ENCODE results near the gene RAD51. TPM values are rescaled to one million over a fixed set of nuclear protein-coding genes. Genes with fewer than 3 reads are reported as not detected.
"Not testable (repeated sequence)": the region's sequence is repeated elsewhere in the genome, so short reads cannot be mapped to it uniquely, and the experiment has no call there.

The RAD51 gene
- 14.2 and 16.1 TPM in 2 replicates for total RNA-seq (2014; rRNA removed; shearing (Covaris generic))

GRCh38 chr15:40694688-40695468 is at the start of gene RAD51:
Gene RAD51, plus strand, starts transcription at chr15:40695174. Its CDS starts 3,585 bp downstream, at chr15:40698759.
- peak within 1 kb of the TSS; percentile 98 for H3K4me3 ChIP-seq (ENCODE audit: insufficient read depth, low read depth, low read length)
- peak; percentile 95 for DNase-seq
- no peaks in the 10 kb centered on the region for H3K27me3 ChIP-seq (ENCODE audit: control insufficient read depth, insufficient read depth, low read length)
- peaks cover 2% of the 10 kb centered on the region; the same call in 1 of the 2 replicates for H3K36me3 ChIP-seq (replicated peaks; ENCODE audit: control insufficient read depth, insufficient read depth, low read length)

GRCh38 chr15:40647523-40647922 is 47.5 kb upstream of the RAD51 start:
- no peak for DNase-seq
- peaks cover 2% of the 10 kb centered on the region for H3K36me3 ChIP-seq (replicated peaks; ENCODE audit: control insufficient read depth, insufficient read depth, low read length)
- no peak overlapping the region for H3K4me3 ChIP-seq (ENCODE audit: insufficient read depth, low read depth, low read length)
- H3K27me3 ChIP-seq (ENCODE audit: control insufficient read depth, insufficient read depth, low read length): no peaks in the 10 kb centered on the region

GRCh38 chr15:40650479-40650878 is 44.5 kb upstream of the RAD51 start:
- no peak for DNase-seq
- H3K36me3 ChIP-seq (replicated peaks; ENCODE audit: control insufficient read depth, insufficient read depth, low read length): peaks cover 3% of the 10 kb centered on the region
- no peak overlapping the region for H3K4me3 ChIP-seq (ENCODE audit: insufficient read depth, low read depth, low read length)
- no peaks in the 10 kb centered on the region for H3K27me3 ChIP-seq (ENCODE audit: control insufficient read depth, insufficient read depth, low read length)

- Histone ChIP-seq H3K27me3 (ENCODE audit: control insufficient read depth, insufficient read depth, low read length) (no peaks in the 10 kb centered on the region), H3K36me3 (replicated peaks; ENCODE audit: control insufficient read depth, insufficient read depth, low read length) (no peaks in the 10 kb centered on the region), H3K4me3 (ENCODE audit: insufficient read depth, low read depth, low read length) (no peak overlapping the region)
- no peak for DNase-seq
These were observed 34.3 kb upstream of the RAD51 start for GRCh38 chr15:40660686-40661085.

- no peaks in the 10 kb centered on the region for H3K27me3 ChIP-seq (ENCODE audit: control insufficient read depth, insufficient read depth, low read length)
- H3K4me3 ChIP-seq (ENCODE audit: insufficient read depth, low read depth, low read length): no peak overlapping the region
- no peak for DNase-seq
- H3K36me3 ChIP-seq (replicated peaks; ENCODE audit: control insufficient read depth, insufficient read depth, low read length): no peaks in the 10 kb centered on the region
These were observed 30.1 kb upstream of the RAD51 start for GRCh38 chr15:40664909-40665308.

- H3K27me3 ChIP-seq (ENCODE audit: control insufficient read depth, insufficient read depth, low read length); DNase-seq; H3K36me3 ChIP-seq (replicated peaks; ENCODE audit: control insufficient read depth, insufficient read depth, low read length); H3K4me3 ChIP-seq (ENCODE audit: insufficient read depth, low read depth, low read length): not testable (repeated sequence)
These were observed 18.7 kb upstream of the RAD51 start for GRCh38 chr15:40676290-40676689.

GRCh38 chr15:40676906-40677305 is 18.1 kb upstream of the RAD51 start:
- H3K4me3 ChIP-seq (ENCODE audit: insufficient read depth, low read depth, low read length); H3K27me3 ChIP-seq (ENCODE audit: control insufficient read depth, insufficient read depth, low read length); DNase-seq; H3K36me3 ChIP-seq (replicated peaks; ENCODE audit: control insufficient read depth, insufficient read depth, low read length): not testable (repeated sequence)

GRCh38 chr15:40680151-40680550 is 14.8 kb upstream of the RAD51 start:
- H3K4me3 ChIP-seq (ENCODE audit: insufficient read depth, low read depth, low read length): no peak overlapping the region
- no peaks in the 10 kb centered on the region for H3K27me3 ChIP-seq (ENCODE audit: control insufficient read depth, insufficient read depth, low read length)
- no peaks in the 10 kb centered on the region for H3K36me3 ChIP-seq (replicated peaks; ENCODE audit: control insufficient read depth, insufficient read depth, low read length)
- DNase-seq: no peak

- not testable (repeated sequence) for H3K4me3 ChIP-seq (ENCODE audit: insufficient read depth, low read depth, low read length); DNase-seq; H3K36me3 ChIP-seq (replicated peaks; ENCODE audit: control insufficient read depth, insufficient read depth, low read length); H3K27me3 ChIP-seq (ENCODE audit: control insufficient read depth, insufficient read depth, low read length)
These were observed 14.0 kb upstream of the RAD51 start for GRCh38 chr15:40680959-40681358.

- Histone ChIP-seq H3K4me3 (ENCODE audit: insufficient read depth, low read depth, low read length) (no peak overlapping the region), H3K36me3 (replicated peaks; ENCODE audit: control insufficient read depth, insufficient read depth, low read length) (no peaks in the 10 kb centered on the region), H3K27me3 (ENCODE audit: control insufficient read depth, insufficient read depth, low read length) (no peaks in the 10 kb centered on the region)
- no peak for DNase-seq
These were observed 10.6 kb upstream of the RAD51 start for GRCh38 chr15:40684381-40684780.

GRCh38 chr15:40685376-40685775 is 9.6 kb upstream of the RAD51 start:
- H3K27me3 ChIP-seq (ENCODE audit: control insufficient read depth, insufficient read depth, low read length): no peaks in the 10 kb centered on the region
- DNase-seq: no peak
- H3K4me3 ChIP-seq (ENCODE audit: insufficient read depth, low read depth, low read length): no peak overlapping the region
- H3K36me3 ChIP-seq (replicated peaks; ENCODE audit: control insufficient read depth, insufficient read depth, low read length): no peaks in the 10 kb centered on the region

- no peaks in the 10 kb centered on the region for H3K36me3 ChIP-seq (replicated peaks; ENCODE audit: control insufficient read depth, insufficient read depth, low read length)
- no peak overlapping the region for H3K4me3 ChIP-seq (ENCODE audit: insufficient read depth, low read depth, low read length)
- H3K27me3 ChIP-seq (ENCODE audit: control insufficient read depth, insufficient read depth, low read length): no peaks in the 10 kb centered on the region
- DNase-seq: no peak
These were observed 5.8 kb upstream of the RAD51 start for GRCh38 chr15:40688932-40689799.

GRCh38 chr15:40691737-40692136 is 3.2 kb upstream of the RAD51 start:
- H3K27me3 ChIP-seq (ENCODE audit: control insufficient read depth, insufficient read depth, low read length): no peaks in the 10 kb centered on the region
- DNase-seq: no peak
- no peak overlapping the region for H3K4me3 ChIP-seq (ENCODE audit: insufficient read depth, low read depth, low read length)
- H3K36me3 ChIP-seq (replicated peaks; ENCODE audit: control insufficient read depth, insufficient read depth, low read length): no peaks in the 10 kb centered on the region

GRCh38 chr15:40693904-40694687 is 878 bp upstream of the RAD51 start:
- H3K36me3 ChIP-seq (replicated peaks; ENCODE audit: control insufficient read depth, insufficient read depth, low read length): no peaks in the 10 kb centered on the region
- no peak for DNase-seq
- H3K27me3 ChIP-seq (ENCODE audit: control insufficient read depth, insufficient read depth, low read length): no peaks in the 10 kb centered on the region
- H3K4me3 ChIP-seq (ENCODE audit: insufficient read depth, low read depth, low read length): peak overlapping the region; percentile 98
